ENCODE results near the gene GAPDH. TPM values are rescaled to one million over a fixed set of nuclear protein-coding genes. Genes with fewer than 3 reads are reported as not detected.
"Not testable (repeated sequence)": the region's sequence is repeated elsewhere in the genome, so short reads cannot be mapped to it uniquely, and the experiment has no call there.

Gene GAPDH
- total RNA-seq, 1 donor from 2014 or later: 6,260 TPM

DNA sequence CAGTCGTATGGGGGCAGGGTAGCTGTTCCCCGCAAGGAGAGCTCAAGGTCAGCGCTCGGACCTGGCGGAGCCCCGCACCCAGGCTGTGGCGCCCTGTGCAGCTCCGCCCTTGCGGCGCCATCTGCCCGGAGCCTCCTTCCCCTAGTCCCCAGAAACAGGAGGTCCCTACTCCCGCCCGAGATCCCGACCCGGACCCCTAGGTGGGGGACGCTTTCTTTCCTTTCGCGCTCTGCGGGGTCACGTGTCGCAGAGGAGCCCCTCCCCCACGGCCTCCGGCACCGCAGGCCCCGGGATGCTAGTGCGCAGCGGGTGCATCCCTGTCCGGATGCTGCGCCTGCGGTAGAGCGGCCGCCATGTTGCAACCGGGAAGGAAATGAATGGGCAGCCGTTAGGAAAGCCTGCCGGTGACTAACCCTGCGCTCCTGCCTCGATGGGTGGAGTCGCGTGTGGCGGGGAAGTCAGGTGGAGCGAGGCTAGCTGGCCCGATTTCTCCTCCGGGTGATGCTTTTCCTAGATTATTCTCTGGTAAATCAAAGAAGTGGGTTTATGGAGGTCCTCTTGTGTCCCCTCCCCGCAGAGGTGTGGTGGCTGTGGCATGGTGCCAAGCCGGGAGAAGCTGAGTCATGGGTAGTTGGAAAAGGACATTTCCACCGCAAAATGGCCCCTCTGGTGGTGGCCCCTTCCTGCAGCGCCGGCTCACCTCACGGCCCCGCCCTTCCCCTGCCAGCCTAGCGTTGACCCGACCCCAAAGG, 804 bp downstream of the GAPDH start:
- H3K4me3 ChIP-seq (ENCODE audit: low read depth, low read length): peak overlapping the region; percentile 99
- no peak for TF ChIP-seq CTCF (conservative IDR thresholded peaks at IDR 0.05; ENCODE audit: low read depth, low read length)
- no peak for DNase-seq (ENCODE audit: low read depth)

- TF ChIP-seq CTCF (conservative IDR thresholded peaks at IDR 0.05; ENCODE audit: low read depth, low read length): no peak
- peak overlapping the region; percentile 99 for H3K4me3 ChIP-seq (ENCODE audit: low read depth, low read length)
- DNase-seq (ENCODE audit: low read depth): no peak
Observed at GRCh38 chr12:6535697-6535946, 1.3 kb downstream of the GAPDH start.

GRCh38 chr12:6535960-6536847, 1.9 kb downstream of the GAPDH start:
- DNase-seq (ENCODE audit: low read depth): no peak
- no peak for TF ChIP-seq CTCF (conservative IDR thresholded peaks at IDR 0.05; ENCODE audit: low read depth, low read length)

GRCh38 chr12:6536894-6537579, 2.7 kb downstream of the GAPDH start:
- TF ChIP-seq CTCF (conservative IDR thresholded peaks at IDR 0.05; ENCODE audit: low read depth, low read length): no peak
- H3K4me3 ChIP-seq (ENCODE audit: low read depth, low read length): peak overlapping the region; percentile 99
- no peak for DNase-seq (ENCODE audit: low read depth)

More at GRCh38 chr12:6535960-6536847, 1.9 kb downstream of the GAPDH start:
- peak overlapping the region; percentile 99 for H3K4me3 ChIP-seq (ENCODE audit: low read depth, low read length)

DNA sequence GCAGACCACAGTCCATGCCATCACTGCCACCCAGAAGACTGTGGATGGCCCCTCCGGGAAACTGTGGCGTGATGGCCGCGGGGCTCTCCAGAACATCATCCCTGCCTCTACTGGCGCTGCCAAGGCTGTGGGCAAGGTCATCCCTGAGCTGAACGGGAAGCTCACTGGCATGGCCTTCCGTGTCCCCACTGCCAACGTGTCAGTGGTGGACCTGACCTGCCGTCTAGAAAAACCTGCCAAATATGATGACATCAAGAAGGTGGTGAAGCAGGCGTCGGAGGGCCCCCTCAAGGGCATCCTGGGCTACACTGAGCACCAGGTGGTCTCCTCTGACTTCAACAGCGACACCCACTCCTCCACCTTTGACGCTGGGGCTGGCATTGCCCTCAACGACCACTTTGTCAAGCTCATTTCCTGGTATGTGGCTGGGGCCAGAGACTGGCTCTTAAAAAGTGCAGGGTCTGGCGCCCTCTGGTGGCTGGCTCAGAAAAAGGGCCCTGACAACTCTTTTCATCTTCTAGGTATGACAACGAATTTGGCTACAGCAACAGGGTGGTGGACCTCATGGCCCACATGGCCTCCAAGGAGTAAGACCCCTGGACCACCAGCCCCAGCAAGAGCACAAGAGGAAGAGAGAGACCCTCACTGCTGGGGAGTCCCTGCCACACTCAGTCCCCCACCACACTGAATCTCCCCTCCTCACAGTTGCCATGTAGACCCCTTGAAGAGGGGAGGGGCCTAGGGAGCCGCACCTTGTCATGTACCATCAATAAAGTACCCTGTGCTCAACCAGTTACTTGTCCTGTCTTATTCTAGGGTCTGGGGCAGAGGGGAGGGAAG, 3.5 kb downstream of the GAPDH start:
- TF ChIP-seq CTCF (conservative IDR thresholded peaks at IDR 0.05; ENCODE audit: low read depth, low read length): peak; percentile 71
- not testable (repeated sequence) for DNase-seq (ENCODE audit: low read depth)
- peak overlapping the region; percentile 99 for H3K4me3 ChIP-seq (ENCODE audit: low read depth, low read length)
